HG03196 (cell line): Measurements from ENCODE around the gene TEX10.

Experiments
- ATAC-seq: cut with Tn5 transposase; IDR thresholded peaks from one replicate; pipeline ENCODE4 v1.9.1; 2021; ENCODE audit not compliant: unreplicated experiment

TEX10 gene

DNA sequence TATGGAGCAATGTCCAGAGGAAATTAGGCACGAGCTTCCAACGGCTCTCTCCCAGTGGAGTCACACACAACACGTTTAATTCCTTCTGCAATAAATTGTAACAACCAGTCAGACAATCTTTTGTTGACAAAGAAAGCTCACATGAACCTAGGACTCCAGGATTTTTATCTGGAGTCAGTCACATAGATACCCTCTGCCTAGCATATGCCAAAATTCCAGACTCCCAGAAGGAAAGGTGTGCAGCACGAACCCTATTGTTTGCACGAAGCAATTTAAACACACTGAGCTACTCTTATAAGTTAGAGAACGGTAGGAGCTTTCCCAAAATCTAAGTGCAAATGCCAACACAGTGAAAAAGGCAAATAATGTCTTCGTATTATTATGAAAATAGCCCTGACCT lies 67.1 kb downstream of the TEX10 start:
- ATAC-seq, result no peak

DNA sequence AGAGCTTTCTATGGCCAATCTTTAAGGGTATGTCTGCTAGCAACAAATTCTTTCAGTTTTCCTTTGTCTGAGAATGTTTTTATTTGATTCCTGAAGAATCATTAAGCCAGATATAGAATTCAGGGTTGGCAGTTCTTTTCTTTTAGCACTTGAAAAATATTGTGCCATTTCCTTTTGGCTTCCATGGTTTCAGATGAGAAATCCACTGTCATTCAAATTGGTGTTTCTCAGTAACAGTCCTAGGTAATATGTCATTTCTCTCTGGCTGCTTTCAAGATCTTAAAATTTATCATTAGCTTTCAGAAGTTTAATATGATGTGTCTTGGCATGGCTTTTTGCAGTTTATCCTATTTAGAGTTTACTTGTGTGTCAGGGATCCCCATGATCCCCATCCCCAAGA lies 67.7 kb downstream of the TEX10 start:
- no peak for ATAC-seq

DNA sequence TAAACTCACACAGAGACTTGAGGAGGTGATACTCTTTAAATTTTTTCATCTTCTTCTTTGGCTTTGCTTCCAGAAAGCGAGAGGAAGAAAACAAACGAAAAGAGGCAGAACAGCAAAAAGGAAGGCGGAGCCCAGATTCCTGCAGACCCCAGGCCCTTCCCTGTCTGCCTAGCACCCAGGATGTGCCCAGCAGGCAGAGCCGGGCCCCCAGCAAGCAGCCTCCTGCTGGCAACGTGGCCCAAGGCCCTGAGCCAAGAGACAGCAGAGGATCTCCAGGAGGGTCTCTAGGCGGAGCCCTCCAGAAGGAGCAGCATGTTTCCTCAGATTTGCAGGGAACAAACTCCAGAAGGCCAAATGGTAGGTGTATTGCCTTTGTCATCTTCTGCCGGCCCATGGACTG lies 68.5 kb downstream of the TEX10 start:
- ATAC-seq, result no peak

DNA sequence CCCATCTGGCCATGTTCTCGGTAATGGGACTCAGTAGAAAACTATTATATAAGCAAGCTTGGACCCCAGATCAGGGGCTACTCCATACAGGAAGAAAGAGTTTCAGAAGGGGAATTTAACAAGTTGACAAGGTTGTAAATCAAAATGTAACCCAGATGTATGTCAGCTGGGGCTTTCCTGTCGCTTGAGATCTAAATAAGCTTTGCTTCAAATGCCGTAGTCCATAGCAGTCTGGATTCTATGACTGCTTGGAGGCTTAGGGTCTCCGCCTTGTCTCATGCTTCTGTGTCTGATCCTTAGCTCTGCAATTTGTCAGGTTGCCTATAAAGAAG lies 70.4 kb downstream of the TEX10 start:
- ATAC-seq, result no peak

DNA sequence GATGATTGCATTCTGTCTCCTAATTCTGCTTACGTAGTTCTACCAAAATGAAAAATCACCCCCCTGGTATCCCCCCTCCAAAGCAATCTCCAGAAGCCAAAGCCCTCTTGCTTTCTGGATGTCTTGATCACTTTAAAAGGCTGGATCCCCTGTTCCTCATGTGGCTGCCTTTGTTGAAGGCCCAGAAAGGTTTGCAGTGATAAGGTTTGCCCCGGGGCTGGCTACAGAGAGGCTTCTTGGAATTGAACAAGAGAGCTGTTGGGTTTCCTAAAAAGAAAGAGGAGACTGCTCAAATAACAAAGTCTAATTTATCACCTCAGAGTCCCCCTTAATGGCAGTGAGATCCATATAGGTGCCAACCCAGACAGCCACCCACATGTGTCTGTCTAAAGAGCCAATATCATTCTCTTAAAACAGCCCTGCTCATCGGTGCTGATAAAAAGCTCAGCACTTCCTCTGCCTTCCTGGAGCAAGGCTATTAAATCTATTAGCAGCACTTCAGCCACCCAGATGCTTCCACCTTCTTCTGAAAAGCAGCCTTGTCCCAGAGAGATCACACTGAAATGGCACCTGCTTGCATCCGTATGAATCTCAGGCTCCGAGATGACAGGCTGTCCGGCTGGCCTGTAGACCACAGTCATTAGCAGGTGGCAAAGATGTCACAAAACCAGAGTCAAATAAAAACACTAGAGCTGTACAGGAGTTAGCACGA lies 70.9 kb downstream of the TEX10 start:
- ATAC-seq, result no peak

DNA sequence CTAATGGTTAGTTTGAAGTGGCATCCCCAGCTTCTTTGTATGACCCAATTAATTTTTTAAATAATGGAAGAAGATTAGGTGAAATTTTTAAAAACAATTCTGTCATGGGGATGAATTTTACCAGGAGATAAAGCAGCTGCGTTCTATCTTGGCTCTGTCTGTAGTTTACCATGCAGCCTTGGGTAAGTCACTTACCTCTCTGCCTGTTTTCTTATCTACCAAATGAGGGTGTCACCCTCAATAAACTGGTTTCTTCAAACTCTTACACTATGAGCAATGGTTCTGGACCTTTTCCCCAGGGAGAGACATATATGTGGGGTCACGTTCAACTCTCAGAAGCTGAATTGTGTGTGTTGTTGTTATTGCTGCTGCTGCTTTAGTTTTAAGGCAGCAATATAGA lies 71.7 kb downstream of the TEX10 start:
- ATAC-seq, result no peak

DNA sequence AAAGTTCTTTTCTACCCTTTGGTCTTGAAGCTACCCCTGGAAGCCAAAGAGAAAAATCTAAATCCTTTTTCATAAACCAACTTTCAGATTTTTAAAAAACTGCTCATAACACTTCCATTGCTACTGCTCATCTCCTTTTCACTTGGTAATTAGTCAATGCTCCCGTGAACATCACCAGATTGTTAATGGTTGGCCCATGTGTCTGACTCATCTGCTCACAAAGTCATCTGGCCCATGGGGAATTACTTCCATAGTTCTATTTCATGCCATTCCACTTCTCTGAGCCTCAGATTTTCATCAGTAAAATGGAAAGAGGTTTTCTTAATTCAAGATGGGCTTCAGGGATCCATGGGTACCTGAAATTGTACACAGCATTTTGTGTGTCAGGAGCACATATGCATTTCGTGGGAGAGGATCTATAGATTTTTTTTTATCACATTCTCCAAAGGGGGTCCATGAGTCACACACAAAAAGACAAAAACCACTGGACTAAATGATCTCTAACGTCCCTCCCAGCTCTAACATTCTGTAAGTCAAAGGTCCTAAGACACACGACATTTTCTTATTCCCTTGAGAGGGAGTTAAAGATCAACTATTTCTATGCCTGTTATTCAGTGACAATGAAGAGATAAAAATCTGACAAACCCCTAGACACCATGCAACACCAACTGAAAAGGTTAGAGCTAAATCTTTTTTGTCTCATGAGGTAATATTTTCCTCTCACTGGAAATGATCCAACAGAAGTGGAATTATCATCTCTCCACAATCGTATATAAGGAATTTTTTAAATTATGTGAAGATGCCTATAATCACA lies 75.4 kb downstream of the TEX10 start:
- no peak for ATAC-seq

DNA sequence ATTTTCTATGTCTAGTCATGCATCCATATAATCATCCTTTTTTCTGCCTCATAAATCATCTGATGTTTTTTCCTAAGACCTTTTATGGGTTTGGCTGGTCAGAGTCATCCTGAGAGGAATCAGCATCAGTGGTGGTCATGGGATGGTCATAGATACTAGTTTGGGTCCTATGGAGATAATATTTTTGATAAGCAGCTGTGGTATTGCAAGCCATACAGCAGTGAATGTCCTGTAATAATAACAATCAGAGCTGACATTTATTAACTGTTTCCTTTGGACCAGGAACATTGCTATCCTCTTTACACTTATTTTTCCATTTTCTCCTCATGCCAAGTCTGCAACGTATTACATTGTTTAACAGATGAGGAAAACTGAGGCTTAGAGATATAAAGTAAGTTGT lies 83.1 kb downstream of the TEX10 start:
- no peak for ATAC-seq

DNA sequence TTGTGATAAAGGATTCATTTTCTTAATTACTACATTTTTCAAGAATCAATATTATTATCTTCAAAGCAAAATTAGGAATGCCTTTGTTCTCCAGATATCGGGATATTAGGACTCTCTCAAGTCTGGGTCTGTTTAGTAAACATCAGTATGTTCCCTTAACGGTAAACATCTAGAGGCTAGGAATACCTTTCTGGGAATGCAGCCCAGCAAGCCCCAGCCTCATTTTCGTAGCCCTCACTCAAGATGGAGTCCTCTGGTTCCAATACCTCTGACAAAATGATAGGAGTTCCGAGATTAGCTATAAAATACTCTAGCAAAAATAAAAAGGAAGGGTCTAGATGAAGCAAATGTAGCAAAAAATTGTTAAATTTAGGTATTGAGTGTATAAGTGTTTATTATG lies 84.5 kb downstream of the TEX10 start:
- no peak for ATAC-seq

DNA sequence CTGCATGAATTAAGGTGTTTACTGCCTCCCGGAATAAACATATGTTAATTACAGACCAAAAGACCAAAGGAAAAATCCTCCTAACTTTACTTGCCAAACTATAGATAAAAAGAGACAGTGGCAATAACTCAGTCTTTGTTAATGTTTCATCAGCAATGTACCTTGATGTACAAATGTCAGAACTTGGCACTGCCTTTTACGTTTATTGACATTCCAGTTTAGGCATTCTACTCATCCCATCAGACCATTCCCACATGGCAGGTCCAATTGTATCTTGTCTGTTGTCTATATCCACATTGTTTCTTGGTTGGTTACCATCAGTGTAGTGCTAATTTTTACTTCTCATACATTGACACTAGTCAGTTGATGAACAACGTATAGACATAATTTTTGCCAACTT lies 85.5 kb downstream of the TEX10 start:
- ATAC-seq, result no peak
